Adrenal gland (tissue), 12 donors: ENCODE data around the gene GABARAP. TPM values are rescaled to one million over a fixed set of nuclear protein-coding genes. Genes with fewer than 3 reads are reported as not detected.

Experiments used
- DNase-seq, 7 donors: peaks; one replicate each; pipeline ENCODE4 v3.0.0-alpha.2; 2019 to 2020
- H3K27ac ChIP-seq, 5 donors: fragments of 200-600 bp; sonication (generic) in 4 of 5; 1 replicate in 3 of 5; 2 replicates in 2 of 5; pipeline versions ENCODE4 v1.5.1 to v1.8.0; 2016 to 2020; ENCODE audit warnings: mild to moderate bottlenecking in 1 of 5
- H3K27me3 ChIP-seq: fragments of 200-600 bp; 2 replicates; pipeline ENCODE4 v1.8.0; 2021
- H3K36me3 ChIP-seq, 2 donors: fragments of 200-600 bp; replicated peaks in 1 of 2; 1 replicate in 1 of 2; 2 replicates in 1 of 2; pipeline versions ENCODE4 v1.5.1 to v1.8.0; 2018 to 2022
- H3K4me1 ChIP-seq, 2 donors: fragments of 200-600 bp; replicated peaks in 1 of 2; 1 replicate in 1 of 2; 2 replicates in 1 of 2; pipeline versions ENCODE4 v1.5.1 to v1.8.0; 2018 to 2021
- H3K4me3 ChIP-seq, 4 donors: fragments of 200-600 bp; sonication (generic) in 3 of 4; one replicate each; pipeline ENCODE4 v1.5.1; 2016 to 2018
- H3K9me3 ChIP-seq, 3 donors: fragments of 200-600 bp; sonication (generic) in 1 of 3; replicated peaks in 1 of 3; 1 replicate in 2 of 3; 2 replicates in 1 of 3; pipeline versions ENCODE4 v1.5.1 to v1.8.0; 2016 to 2021
- POLR2A ChIP-seq, 2 donors: fragments of 450-650 bp; IDR thresholded peaks; one replicate each; pipeline ENCODE4 v1.6.1; 2017; ENCODE audit warnings: antibody characterized with exemption in 2 of 2, mild to moderate bottlenecking in 2 of 2, moderate library complexity in 1 of 2
- WGBS, 4 donors: extraction: QIAGEN DNeasy Blood & Tissue Kit in 2 of 4; methylation state at CpG; one replicate each; pipeline versions ENCODE4 v1.1.5 to v1.1.7; 2013 to 2017; 5-methylcytosine and 5-hydroxymethylcytosine counted together
- intact Hi-C, 2 donors: fragments of 100-400 bp; cut with DNase I; formaldehyde crosslinking; loops; one replicate each; pipeline versions ENCODE4 v1.14.1 to v1.15.0; 2022 to 2023
- polyA plus RNA-seq, 3 donors: library from polyadenylated mRNA; stranded (reverse); fragments of 200-250 nt in 2 of 3; fragments of 350-450 nt in 1 of 3; fragmentation: Illumina TruSeq in 1 of 3; extraction: RNeasy Lipid Tissue Mini Kit (QIAGEN cat#74804) in 1 of 3; gene quantifications; one replicate each; pipeline ENCODE4 v1.2.3, GENCODE V29; 2013 to 2014
- total RNA-seq, 9 donors: library from RNA; depleted of rRNA in 4 of 9; stranded (reverse); fragments of >200 nt in 4 of 9; fragments of 120-200 nt in 1 of 9; fragmentation: NEBNext Ultra II Directional in 1 of 9; extraction: Animal tissue kit (Norgen Biotek cat#: 25700) in 1 of 9; gene quantifications; one replicate each; pipeline versions ENCODE4 v1.1.0 to v1.2.4, GENCODE V29; 2013 to 2023
- TF ChIP-seq, protein P1 (sequence below), 6 experiments: fragments of 450-650 bp in 4 of 6; fragments of 200-600 bp in 2 of 6; sonication (generic) in 1 of 6; IDR thresholded peaks; 1 replicate in 5 of 6; 2 replicates in 1 of 6; pipeline versions ENCODE4 v1.5.1 to v1.8.0; 2016 to 2021; ENCODE audit warnings: antibody characterized with exemption in 6 of 6, mild to moderate bottlenecking in 2 of 6, moderate library complexity in 1 of 6
- donor health status: healthy with polysubstance abuse.
- donor health status: Bipolar disorder and iron deficiency.
- donor health status: DM: yes; HTN: yes; CAD: no.
- donor health status: DM: no; HTN: no; CAD: no.
- donor health status: DM: no; HTN: no; CAD: no.
- donor health status: DM: yes; HTN: yes; CAD: no.

GABARAP gene
- total and polyA plus RNA-seq, 12 donors, result 195 to 1,285 (median 840) TPM

DNA sequence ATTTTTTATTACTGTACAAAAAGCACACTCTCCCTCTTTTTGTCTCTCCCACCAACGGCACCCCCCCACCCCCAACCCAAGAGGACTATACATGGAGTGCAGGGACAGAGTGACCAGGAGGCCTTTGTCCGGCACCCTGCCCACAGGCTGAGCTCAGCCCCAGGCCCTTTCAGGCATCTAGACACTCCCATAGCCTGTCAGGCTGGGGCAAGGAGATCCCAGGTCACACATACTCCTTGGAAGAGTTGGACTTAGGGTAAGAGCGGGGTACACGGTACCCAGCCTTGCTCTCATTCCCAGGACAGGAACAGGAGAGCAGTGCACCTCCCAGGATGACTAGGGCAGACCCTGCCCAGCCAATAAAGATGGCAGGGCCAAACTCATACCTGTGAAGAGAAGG is 17.9 kb upstream of the GABARAP start:
- DNase-seq, result no peak
- TF ChIP-seq POLR2A (IDR thresholded peaks at IDR 0.05), result no peak
- TF ChIP-seq, protein P1, sequence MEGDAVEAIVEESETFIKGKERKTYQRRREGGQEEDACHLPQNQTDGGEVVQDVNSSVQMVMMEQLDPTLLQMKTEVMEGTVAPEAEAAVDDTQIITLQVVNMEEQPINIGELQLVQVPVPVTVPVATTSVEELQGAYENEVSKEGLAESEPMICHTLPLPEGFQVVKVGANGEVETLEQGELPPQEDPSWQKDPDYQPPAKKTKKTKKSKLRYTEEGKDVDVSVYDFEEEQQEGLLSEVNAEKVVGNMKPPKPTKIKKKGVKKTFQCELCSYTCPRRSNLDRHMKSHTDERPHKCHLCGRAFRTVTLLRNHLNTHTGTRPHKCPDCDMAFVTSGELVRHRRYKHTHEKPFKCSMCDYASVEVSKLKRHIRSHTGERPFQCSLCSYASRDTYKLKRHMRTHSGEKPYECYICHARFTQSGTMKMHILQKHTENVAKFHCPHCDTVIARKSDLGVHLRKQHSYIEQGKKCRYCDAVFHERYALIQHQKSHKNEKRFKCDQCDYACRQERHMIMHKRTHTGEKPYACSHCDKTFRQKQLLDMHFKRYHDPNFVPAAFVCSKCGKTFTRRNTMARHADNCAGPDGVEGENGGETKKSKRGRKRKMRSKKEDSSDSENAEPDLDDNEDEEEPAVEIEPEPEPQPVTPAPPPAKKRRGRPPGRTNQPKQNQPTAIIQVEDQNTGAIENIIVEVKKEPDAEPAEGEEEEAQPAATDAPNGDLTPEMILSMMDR (IDR thresholded peaks at IDR 0.05), result no peak
- Histone ChIP-seq H3K4me1 (peaks cover 12 to 21% of the 10 kb centered on the region in 2 donors), H3K36me3 (peaks cover 0 to 38% of the 10 kb centered on the region in 2 donors), H3K9me3 (no peaks in the 10 kb centered on the region), H3K27me3 (no peaks in the 10 kb centered on the region), H3K27ac (peak overlapping the region in 1 of 5 donors; percentile 81), H3K4me3 (peak overlapping the region in 1 of 4 donors; percentile 61)
- 83 to 85% (median 84%) methylated on average over 4 of the region's 4 CpGs for WGBS, 4 donors
- intact Hi-C loops, result loop anchor here in 1 of 2 donors (5.0 kb wide), 1 partner anchor 42 kb away; no protein-coding TSS in a partner anchor

DNA sequence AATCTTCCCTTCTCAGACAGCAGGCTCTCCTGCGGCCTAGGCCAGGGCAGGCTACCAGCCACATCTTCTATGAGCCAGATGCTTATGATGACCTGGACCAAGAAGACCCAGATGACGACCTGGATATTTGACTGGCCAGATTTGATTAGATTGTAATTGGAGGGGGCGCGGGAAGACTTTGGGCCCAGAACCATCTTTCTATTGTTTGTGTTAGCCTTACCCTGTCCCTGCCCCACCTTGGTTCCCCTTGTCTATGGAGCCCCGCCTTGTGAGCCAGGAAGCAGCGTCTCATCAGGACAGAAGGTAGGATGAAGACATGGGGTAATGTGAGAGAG is 17.3 kb upstream of the GABARAP start:
- Histone ChIP-seq H3K36me3 (peaks cover 0 to 44% of the 10 kb centered on the region in 2 donors), H3K4me3 (no peak overlapping the region), H3K27ac (no peak overlapping the region), H3K27me3 (no peaks in the 10 kb centered on the region), H3K9me3 (no peaks in the 10 kb centered on the region), H3K4me1 (peaks cover 12 to 21% of the 10 kb centered on the region in 2 donors)
- intact Hi-C loops, result no loop called here
- no peak for DNase-seq
- WGBS, 4 donors, result 91 to 97% (median 95%) methylated on average over 6 of the region's 6 CpGs
- TF ChIP-seq, protein P1 (IDR thresholded peaks at IDR 0.05), result no peak
- TF ChIP-seq POLR2A (IDR thresholded peaks at IDR 0.05), result no peak

DNA sequence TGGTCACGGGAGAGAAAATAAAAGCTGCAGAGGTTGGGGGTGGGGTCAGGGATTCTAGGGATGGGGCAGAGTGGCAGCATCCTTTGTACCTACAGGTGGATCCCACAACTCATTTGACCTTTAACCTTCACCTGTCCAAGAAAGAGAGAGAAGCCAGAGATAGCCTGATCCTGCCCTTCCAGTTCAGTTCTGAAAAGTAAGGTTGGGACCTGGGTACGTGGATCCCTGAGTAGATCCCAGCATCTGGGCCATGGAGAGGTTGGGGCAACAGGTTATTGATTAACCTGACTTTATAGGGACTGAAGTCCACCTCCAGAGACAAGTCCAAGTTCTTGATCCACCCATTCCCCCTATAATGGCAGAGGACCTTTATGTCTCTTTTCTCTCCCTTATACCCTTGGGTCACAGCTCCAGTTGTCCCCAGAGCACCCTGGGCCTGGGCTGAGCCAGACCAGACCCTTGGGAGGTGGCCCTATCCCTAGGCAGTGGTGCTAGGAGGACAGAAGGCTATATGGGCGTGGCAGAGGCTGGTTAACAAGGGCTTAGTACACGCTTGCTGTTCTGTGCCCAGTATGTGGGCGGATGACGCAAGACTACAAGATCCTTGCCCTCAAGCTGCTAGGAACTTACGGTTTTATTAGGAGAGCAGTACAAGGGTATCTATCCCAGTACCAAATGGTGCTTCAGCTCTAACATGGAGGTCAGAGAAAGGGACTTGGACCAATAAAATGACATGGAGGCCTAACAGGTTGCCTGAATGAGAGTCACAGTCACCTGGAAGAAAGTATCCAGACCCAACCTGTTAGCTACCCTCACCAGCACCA is 16.7 kb upstream of the GABARAP start:
- H3K36me3 ChIP-seq, result peaks cover 0 to 50% of the 10 kb centered on the region in 2 donors
- no peak for TF ChIP-seq POLR2A (IDR thresholded peaks at IDR 0.05)
- TF ChIP-seq, protein P1 (IDR thresholded peaks at IDR 0.05), result no peak
- intact Hi-C loops, result no loop called here
- no peak overlapping the region for H3K4me3 ChIP-seq
- peaks cover 12 to 26% of the 10 kb centered on the region in 2 donors for H3K4me1 ChIP-seq
- no peak overlapping the region for H3K27ac ChIP-seq
- WGBS, 4 donors, result 74 to 83% (median 78%) methylated on average over 4 to 7 of the region's 7 CpGs
- no peaks in the 10 kb centered on the region for H3K9me3 ChIP-seq
- no peaks in the 10 kb centered on the region for H3K27me3 ChIP-seq
- peak in 1 of 7 donors; percentile 52 for DNase-seq

DNA sequence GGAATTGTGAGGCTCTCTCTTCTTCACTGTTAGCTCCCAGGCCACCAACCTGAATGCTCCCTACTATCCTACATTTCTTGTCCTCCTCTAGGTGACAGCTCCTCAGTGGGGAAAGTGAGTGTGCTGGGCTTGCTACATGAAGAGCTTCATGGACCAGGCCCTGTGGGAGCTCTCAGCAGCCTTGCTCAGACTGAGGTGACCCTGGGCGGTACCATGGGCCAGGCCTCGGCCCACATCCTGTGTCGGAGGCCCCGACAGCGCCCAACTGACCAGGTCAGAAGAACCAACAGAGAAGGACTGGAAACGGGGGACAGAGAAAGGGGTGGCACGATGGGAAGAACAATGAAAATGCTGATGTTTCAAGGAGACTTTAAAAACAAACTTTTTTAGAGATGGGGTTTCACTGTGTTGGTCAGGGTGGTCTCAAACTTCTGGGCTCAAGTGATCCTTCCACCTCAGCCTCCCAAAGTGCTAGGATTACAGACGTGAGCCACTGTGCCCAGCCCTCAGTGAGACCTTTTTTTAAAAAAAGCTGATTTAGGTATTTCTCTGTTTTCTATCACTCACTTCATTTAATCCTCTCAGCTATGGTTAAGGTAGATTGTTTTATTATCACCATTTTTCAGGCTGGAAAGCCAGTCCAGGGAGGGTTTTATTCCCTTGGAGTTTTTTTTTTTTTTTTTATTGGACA is 14.7 kb upstream of the GABARAP start:
- 83 to 92% (median 90%) methylated on average over 8 of the region's 8 CpGs for WGBS, 4 donors
- H3K36me3 ChIP-seq, result peaks cover 0 to 52% of the 10 kb centered on the region in 2 donors
- intact Hi-C loops, result no loop called here
- peaks cover 19 to 32% of the 10 kb centered on the region in 2 donors for H3K4me1 ChIP-seq
- H3K4me3 ChIP-seq, result no peak overlapping the region
- no peak for DNase-seq
- no peak overlapping the region for H3K27ac ChIP-seq
- no peaks in the 10 kb centered on the region for H3K27me3 ChIP-seq
- no peaks in the 10 kb centered on the region for H3K9me3 ChIP-seq
- TF ChIP-seq, protein P1 (IDR thresholded peaks at IDR 0.05), result no peak
- TF ChIP-seq POLR2A (IDR thresholded peaks at IDR 0.05), result no peak
